HG03095 (cell line): Measurements from ENCODE around the gene COL26A1.
"Not testable (repeated sequence)": the region's sequence is repeated elsewhere in the genome, so short reads cannot be mapped to it uniquely, and the experiment has no call there.

Source experiments
- ATAC-seq: cut with Tn5 transposase; IDR thresholded peaks from one replicate; pipeline ENCODE4 v1.9.1; 2021; ENCODE audit warnings: moderate library complexity; ENCODE audit not compliant: unreplicated experiment

The COL26A1 gene

DNA sequence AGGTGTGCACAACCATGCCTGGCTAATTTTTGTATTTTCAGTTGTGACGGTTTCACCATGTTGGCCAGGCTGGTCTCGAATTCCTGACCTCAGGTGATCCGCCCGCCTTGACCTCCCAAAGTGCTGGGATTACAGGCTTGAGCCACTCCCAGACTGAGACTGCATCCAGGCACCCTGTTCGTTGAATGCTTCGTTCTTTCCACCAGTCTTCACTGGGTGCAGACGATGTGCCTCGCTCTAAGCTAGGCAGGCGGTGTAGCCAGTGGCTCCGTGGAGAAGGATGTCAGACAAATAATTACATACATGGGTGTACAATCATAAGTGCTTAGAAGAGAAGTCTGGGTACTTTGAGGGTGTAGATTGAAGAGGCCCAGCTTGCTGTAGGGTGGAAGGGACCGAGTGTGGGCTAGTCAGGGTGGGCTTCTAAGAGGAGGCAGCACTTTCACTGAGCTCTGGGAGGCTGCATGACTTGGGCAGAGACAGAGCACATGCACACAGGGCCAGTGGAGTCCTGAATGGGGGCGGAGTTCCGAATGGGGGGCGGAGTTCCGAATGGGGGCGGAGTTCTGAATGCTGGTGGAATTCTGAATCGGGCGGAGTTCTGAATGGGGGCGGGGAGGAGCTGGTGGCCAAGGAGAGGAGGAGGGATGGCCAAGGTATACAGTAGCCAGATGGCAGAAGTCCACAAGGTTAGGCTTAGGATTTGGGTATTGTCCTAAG, 74.3 kb downstream of the COL26A1 start:
- no peak for ATAC-seq

DNA sequence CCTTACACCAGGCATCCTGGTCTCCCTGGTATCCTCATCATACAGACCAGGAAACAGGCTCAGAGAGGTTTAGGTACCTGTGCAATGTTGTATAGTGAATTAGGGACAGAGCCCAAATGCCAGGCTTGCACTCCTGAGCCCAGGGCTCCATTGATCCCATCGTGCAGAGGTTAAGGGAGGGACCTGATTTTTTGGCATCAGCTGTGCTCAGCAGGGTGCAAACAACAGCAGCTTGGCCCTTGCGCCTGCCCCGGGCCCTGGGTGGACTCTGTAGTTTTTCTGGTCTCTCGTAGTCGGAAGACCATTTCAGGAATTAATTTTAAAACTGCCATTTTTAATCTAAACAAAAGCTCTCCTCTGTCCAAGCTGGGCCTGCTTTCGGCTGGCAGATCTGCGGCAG, 79.2 kb downstream of the COL26A1 start:
- no peak for ATAC-seq

DNA sequence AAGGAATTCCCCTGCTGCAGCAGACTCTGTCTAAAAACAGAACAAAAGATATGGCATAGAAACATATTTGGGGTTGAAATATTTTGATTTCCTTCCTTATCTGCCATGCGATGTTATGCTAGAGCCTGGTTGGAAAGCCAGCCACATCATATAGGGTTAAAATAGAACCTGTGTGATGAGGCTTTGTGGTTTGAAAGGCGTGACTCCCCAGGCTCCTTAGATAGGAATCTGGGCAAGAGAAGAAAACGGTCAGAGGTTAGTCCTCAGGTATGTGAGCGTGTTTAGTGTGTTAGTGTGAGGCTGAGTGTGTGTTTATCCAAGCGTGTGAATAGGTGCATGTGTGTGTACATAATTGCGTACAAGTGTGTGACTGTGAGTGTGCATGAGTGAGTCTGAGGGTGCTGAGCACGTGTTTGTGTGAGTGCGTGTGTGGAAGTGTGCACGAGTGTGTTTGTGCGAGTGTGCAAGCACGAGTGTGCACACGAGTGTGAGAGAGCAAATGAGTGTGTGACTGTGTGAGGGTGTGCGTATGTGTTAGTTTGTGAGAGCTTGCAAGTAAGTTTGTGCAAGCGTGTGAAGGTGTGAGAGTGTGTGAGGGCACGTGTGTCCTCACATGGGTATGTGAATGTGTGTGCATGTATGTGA, 79.9 kb downstream of the COL26A1 start:
- ATAC-seq, result no peak

DNA sequence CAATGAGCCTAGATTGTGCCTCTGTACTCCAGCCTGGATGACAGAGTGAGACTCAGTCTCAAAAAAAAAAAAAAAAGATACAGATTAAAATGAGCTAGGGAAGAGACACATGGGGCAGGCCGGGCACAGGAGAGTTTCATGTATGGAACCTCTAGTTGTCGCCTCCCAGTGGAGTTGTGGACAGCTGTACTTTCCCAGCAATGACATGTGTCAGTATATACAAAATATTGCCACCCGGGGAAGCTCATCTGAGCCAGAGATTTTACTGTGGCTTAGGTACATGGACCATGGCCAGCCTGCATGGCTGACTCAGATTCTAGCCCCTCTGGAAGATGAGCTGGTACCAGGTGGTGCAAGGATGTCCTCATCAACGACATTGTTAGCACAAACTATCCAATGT, 87.4 kb downstream of the COL26A1 start:
- no peak for ATAC-seq

DNA sequence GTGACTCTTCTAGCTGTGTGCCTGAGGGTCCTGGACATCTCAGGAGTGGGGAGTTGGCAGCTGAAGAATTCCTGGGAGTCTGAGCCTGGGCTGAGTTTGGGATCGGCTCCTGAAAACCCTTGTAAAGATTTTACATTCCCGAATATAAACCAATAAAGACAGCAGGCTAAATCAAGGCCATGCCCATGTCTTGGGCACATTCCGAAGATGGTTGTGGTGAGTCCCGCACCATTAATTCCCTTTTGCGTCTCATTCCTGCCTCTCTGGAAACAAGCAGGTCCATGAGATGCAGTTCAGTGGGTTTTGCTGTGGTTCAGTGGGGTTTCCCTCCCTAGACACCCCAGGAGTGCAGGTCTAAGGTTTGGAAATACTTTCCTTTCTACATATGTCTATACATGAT, 90.9 kb downstream of the COL26A1 start:
- ATAC-seq, result no peak

DNA sequence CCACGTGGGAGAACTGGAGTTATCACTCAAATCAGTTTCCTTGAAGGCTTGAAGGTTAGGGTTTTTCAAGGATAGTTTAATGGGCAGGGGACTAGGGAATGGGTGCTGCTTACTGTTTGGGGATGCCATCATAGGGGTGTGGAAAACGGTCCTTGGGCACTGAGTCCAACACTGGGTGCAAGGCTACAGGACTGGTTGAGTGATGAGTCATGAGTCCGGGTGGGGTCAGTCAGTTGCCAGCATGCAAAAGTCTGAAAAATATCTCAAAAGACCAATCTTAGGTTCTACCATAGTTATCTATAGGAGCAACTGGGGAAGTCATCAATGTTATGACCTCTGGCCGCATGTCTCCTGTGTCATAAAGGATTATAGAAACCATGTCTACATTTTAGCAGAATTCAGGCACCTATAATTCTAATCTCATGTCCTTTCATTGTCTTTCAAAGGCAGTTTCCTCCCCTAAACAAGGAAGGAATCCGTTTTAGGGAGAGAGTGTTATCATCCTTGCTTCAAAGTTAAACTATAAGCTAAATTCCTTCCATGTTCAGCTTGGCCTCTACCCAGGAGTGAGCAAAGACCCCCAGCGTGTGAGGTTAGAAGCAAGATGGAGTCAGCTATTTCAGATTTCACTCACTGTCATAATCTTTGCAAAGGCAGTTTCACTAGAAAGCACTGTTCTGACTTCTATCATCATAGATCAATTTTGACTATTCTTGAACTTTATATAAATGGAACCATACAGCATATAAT, 94.5 kb downstream of the COL26A1 start:
- ATAC-seq, result no peak

DNA sequence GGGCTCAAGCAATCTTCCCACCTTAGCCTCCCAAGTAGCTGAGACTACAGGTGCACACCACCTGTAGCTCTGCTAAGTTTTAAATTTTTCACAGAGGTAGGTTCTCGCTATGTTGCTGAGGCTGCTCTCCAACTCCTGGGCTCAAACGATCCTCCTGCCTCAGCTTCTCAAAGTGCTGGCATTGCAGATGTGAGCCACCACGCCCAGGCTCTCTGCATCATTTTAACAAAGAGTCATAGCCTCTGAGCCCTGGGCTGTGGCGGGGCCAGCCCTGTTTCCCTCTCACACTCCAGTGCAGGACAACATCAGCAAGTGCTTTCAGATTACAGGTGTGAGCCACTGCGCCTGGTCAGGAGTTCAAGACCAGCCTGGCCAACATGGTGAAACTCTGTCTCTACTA, 102.5 kb downstream of the COL26A1 start:
- ATAC-seq, result no peak

DNA sequence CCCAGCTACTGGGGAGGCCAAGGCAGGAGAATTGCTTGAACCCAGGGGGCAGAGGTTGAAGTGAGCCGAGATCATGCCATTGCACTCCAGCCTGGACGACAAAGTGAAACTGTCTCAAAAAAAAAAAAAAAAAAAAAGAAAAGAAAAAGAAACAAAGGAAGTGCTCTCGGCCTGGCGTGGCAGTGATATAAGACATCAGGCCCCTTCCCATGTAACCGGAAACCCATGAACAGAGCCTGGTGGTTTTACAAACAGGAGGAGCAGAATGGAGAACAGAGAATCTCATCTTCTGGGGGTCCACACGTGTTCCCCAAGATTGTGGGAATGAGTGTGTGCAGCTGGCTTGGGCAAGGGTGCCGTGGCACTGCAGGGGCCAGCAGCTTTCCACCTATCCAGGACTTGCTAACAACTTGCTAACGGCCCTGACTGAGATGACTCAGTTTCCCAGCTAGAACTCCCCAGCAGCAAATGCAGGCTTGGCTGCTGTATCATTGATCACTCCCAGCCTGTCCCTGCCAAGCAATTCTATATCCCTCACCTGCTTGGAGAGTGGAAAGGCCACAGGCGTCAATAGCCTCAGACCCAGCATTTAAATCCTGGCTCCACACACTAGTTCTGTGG, 103.0 kb downstream of the COL26A1 start:
- no peak for ATAC-seq

- ATAC-seq, result no peak
Measured at GRCh38 chr7:101466871-101467270, 104.2 kb downstream of the COL26A1 start.

GRCh38 chr7:101468546-101469275, 106.0 kb downstream of the COL26A1 start:
- no peak for ATAC-seq

DNA sequence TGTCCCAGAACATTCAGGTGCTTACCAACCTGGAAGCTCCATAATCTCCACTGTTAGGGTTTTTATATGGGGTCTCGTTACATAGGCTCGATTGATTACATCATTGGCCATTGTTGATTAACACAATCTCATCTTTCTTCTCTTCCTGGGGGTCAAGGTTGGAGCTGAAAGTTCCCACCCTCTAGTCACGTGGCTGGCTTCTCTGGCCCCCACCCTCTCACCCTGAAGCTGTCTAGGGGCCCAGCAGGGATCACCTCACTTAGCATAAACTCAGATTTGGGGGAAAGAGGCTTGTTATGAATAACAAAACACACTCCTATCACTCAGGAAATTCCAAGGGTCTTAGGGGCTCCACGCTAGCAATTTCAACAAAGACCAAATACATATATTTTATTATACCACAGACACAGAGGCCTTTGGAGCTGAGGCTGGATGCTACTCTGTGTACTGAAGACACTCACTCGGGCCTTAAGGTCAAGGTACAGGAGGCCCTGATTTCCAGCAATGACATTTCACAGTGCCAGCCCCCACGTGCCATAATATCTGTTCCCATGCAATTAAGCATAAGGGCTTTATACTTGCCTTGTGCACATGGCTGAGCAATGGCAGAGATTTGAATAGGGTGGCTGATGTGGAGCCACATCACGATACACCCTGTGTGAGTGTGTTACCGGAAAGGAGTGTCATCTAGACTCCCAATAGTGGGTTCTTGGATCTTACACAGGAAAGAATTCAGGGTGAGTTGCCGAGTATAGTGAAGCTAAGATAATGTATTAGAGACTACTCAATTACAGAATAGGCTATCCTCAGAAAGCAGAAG, 108.2 kb downstream of the COL26A1 start:
- ATAC-seq, result no peak

- ATAC-seq, result no peak
Measured at GRCh38 chr7:101474178-101474577, 111.5 kb downstream of the COL26A1 start.

DNA sequence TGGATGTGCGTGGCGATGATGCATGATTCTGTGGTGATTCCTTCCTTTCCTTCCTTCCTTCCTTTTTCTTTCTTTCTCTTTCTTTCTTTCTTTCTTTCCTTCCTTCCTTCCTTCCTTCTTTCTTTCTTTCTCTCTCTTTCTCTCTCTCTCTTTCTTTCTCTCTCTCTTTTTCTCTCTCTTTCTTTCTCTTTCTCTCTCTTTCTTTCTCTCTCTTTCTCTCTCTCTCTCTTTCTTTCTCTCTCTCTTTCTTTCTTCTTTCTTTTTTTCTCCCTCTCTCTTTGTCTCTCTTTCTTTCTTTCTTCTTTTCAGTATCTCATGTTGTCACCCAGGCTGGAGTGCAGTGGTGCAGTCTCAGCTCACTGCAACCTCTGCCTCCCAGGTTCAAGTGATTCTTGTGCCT, 113.0 kb downstream of the COL26A1 start:
- not testable (repeated sequence) for ATAC-seq

- no peak for ATAC-seq
Measured at GRCh38 chr7:101479217-101479616, 116.5 kb downstream of the COL26A1 start.

DNA sequence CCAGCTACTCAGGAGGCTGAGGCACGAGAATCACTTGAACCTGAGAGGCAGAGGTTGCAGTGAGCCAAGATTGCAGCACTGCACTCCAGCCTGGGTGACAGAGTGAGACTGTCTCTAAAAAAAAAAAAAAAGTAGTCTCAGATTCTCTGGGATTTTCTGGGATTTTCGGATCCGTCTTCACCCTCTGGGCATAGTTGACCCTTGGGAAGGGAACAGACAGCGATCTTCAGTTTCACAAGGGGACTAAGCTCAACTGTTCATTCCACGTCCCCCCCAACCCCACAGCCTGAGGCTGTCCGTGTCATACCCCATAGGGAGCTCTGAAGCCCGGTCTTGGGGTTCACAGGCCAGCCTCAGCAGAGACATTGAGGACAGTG, 123.4 kb downstream of the COL26A1 start:
- ATAC-seq, result not testable (repeated sequence)

GRCh38 chr7:101486433-101487104, 123.9 kb downstream of the COL26A1 start:
- no peak for ATAC-seq

DNA sequence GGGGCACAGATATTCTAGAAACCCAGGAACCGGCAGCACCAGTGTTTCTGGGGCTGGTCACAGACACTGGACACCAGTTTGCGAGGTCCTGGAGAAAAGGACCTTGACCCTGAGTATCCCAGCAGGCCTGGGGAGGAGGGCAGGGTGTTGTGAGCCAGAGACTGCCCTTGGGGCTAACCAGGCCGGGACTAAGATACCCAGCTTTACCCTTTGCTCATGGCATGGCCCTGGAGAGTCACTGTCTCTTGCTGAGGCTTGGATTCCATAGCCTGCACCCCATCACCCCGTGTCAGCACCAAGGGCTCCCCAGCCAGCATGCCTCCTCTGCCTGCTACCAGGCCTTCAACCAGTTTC, 124.4 kb downstream of the COL26A1 start:
- no peak for ATAC-seq

GRCh38 chr7:101487753-101488152, 125.1 kb downstream of the COL26A1 start:
- ATAC-seq, result no peak

DNA sequence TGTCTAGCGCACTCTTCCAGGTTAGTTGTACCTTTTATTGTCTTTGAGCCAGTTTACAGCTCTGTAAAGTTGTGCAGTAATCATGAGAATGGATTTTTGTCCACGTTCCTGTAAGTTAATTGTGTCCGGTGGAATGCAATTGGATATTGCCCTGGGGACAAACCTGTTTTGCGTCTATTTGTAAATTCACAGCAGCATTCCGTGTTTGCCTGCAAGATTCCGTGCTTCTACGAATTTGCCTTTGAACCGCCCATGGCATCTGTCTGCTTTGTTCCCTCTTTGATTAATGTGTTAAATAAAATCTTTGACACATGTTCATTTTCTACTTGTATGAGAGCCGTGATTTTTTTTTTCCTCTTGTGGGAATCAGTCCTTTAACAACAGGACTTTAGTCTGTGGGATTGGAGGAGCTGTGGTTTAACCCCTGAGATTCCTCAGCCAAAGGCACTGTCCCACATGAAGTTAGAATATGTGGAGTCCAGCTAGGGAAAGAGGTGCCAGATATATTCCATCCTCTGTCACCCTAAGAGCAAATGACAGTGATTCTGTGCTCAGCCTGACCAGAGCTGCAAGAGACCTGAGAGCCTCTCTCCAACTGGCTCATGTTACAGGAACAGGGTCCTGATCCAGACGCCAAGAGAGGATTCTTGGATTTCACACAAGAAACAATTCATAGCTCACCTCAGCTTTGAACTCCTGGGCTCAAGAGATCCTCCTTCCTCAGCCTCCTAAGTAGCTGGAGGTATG, 126.3 kb downstream of the COL26A1 start:
- no peak for ATAC-seq
